RPMI7951 (cell line): Measurements from ENCODE around the gene IL17A. TPM values are rescaled to one million over a fixed set of nuclear protein-coding genes. Genes with fewer than 3 reads are reported as not detected.

Experiments
- DNase-seq: peaks from one replicate; pipeline ENCODE4 v3.0.0-alpha.2; 2012; ENCODE audit warnings: low read depth
- total RNA-seq: library from RNA; depleted of rRNA; stranded (reverse); fragments of >200 nt; shearing (Covaris generic); gene quantifications from 2 replicates; pipeline ENCODE4 v1.2.3, GENCODE V29; 2014; rRNA removed

Gene IL17A
- total RNA-seq, 1 experiment from 2014 or later: 0.12 TPM

- peak; percentile 16 for DNase-seq
These were observed 30.9 kb downstream of the IL17A start for GRCh38 chr6:52216932-52217575.

GRCh38 chr6:52217761-52218160 is 31.6 kb downstream of the IL17A start:
- DNase-seq: no peak

GRCh38 chr6:52221302-52221701 is 35.1 kb downstream of the IL17A start:
- DNase-seq: peak; percentile 77

- DNase-seq: peak; percentile 60
These were observed 41.3 kb downstream of the IL17A start for GRCh38 chr6:52227495-52227894.

GRCh38 chr6:52230685-52231084 is 44.5 kb downstream of the IL17A start:
- DNase-seq: peak; percentile 14

GRCh38 chr6:52231406-52232127 is 45.4 kb downstream of the IL17A start:
- peak; percentile 62 for DNase-seq

GRCh38 chr6:52233005-52233404 is 46.8 kb downstream of the IL17A start:
- no peak for DNase-seq

GRCh38 chr6:52233975-52234823 is 48.0 kb downstream of the IL17A start:
- DNase-seq: peak; percentile 88

Other genes starting within 250 kb of the IL17A start
- gene PKHD1, start 98.8 kb upstream of the IL17A start, total RNA-seq: not detected in 2 replicates
- not detected in 2 replicates for gene IL17F, start 58.1 kb downstream of the IL17A start, total RNA-seq
- gene MCM3, start 98.4 kb downstream of the IL17A start, total RNA-seq: 101 and 116 TPM in 2 replicates
- 13.1 and 14.5 TPM in 2 replicates for gene PAQR8, start 175.8 kb downstream of the IL17A start, total RNA-seq
- gene EFHC1, start 234.0 kb downstream of the IL17A start, total RNA-seq: 33.0 and 37.7 TPM in 2 replicates